GM12891 (cell line): Measurements from ENCODE around the gene UBASH3B.

Experiments
- DNase-seq: peaks from one replicate; pipeline ENCODE4 v3.0.0; 2011; ENCODE audit warnings: low spot score; ENCODE audit not compliant: insufficient read length
- FAIRE-seq: peaks from 2 replicates; lab custom pipeline; 2011; peaks lifted over from hg19 to GRCh38; lab: Jason Lieb, UNC
- PAX5 ChIP-seq: IDR thresholded peaks from 2 replicates; pipeline ENCODE4 v1.6.1; 2011; ENCODE audit warnings: low read length, moderate library complexity, mild to moderate bottlenecking; ENCODE audit not compliant: insufficient read depth, severe bottlenecking
- POLR2A ChIP-seq: IDR thresholded peaks from 2 replicates; pipeline ENCODE4 v1.6.1; 2011; ENCODE audit warnings: low read depth, low read length, control low read depth
- POLR2AphosphoS5 ChIP-seq: IDR thresholded peaks from 2 replicates; pipeline ENCODE4 v1.6.1; 2011; ENCODE audit warnings: low read depth, low read length, control low read depth
- POU2F2 ChIP-seq: IDR thresholded peaks from 2 replicates; pipeline ENCODE4 v1.6.1; 2011; ENCODE audit warnings: low read depth, mild to moderate bottlenecking, control low read depth, low read length, moderate library complexity
- SPI1 ChIP-seq: IDR thresholded peaks from 2 replicates; pipeline ENCODE4 v1.6.1; 2011; ENCODE audit warnings: low read depth, low read length, control low read depth
- TAF1 ChIP-seq: IDR thresholded peaks from 2 replicates; pipeline ENCODE4 v1.6.1; 2011; ENCODE audit warnings: low read depth, low read length, control low read depth

The UBASH3B gene

DNA sequence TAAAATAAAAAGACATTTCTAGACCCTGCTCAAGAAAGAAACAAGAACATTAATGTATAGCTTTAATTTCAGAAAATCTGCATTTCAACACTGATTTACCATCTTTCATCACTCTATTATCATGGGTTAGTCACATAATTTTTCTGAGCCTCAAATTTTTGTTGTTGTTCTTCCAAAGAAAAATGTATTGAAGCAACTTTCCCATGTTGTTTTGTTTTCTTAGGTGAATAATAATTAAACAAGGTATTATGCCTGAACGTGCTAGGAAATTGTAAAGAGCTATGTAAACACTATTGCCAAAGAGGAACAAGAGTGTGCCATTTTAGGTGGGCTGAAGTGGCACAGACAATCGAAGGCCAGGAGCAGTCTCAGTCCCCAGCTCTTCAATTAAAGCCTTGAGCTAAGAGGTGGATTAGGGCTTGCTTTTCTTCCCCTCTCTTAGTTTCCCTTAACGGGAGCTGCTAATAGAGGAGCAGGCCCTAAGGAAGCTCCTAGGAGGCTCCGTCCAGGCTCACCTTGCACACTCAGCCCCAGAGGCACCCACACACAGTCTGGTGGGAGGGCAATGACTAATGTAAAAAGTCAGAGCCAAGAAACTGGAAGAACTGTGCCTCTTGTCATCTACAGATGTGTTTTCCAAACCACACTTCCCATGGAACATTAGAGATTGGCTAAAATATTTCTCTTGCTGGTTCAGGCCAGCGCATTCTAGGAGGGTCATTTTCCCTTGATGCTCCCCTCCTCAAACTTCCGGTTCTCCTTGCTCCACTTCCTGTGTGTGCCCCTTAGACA is 8.8 kb upstream of the UBASH3B start:
- no peak for FAIRE-seq
- DNase-seq: no peak
- TF ChIP-seq PAX5 (no peak), POU2F2 (no peak), SPI1 (no peak), TAF1 (no peak), POLR2A (no peak), POLR2AphosphoS5 (no peak)

DNA sequence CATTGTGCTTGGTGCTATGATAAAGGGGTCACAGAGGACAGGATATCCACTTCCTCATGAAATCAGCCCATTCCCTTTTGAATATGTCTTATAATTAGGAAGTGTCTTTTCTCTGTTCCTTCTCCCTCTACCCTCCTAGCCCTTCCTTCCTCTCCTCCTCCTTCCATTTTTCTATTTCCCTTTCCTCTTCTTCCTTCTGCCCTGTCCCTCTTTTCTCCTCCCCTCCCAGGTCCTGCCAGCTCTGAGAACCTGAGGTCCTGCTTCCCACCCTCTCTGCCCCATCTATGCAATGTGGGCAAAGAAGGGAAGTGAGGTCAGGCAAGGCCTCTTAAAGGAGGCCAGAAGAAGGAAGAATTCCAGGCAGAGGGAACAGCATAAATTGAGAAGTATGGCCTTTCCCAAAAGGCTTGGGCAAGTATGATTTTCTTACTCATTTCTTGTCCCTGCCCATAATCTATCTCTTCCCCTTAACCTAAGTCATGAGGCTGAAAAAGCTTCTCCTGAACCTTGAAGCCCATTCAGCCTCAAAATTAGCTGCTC is 7.7 kb upstream of the UBASH3B start:
- no peak for TF ChIP-seq PAX5
- TF ChIP-seq SPI1: peak; percentile 20; the same call in 1 of the 2 replicates
- FAIRE-seq (no peak), DNase-seq (no peak)

GRCh38 chr11:122649116-122649515 is 6.4 kb upstream of the UBASH3B start:
- DNase-seq (no peak), FAIRE-seq (no peak)
- TF ChIP-seq POU2F2: no peak
- TF ChIP-seq TAF1: no peak
- no peak for TF ChIP-seq SPI1
- no peak for TF ChIP-seq PAX5
- no peak for TF ChIP-seq POLR2AphosphoS5
- no peak for TF ChIP-seq POLR2A

DNA sequence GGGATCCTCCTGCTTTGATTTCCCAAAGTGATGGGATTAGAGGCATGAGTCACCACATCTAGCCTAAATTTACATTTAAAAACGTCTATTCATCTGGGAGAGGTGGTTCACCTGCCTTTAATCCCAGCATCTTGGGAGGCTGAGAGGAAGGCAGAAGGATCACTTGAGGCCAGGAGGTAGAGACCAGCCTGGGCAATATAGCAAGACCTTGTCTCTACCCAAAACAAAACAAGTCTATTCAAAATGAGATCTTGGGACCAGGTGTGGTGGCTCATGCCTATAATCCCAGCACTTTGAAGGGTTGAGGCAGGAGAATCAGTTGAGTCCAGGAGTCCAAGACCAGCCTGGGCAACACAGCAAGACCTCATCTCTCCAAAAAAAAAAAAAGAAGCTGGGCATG is 4.9 kb upstream of the UBASH3B start:
- DNase-seq (no peak), FAIRE-seq (no peak)
- no peak for TF ChIP-seq POU2F2
- no peak for TF ChIP-seq PAX5
- TF ChIP-seq TAF1: no peak
- no peak for TF ChIP-seq POLR2A
- no peak for TF ChIP-seq SPI1
- TF ChIP-seq POLR2AphosphoS5: no peak

DNA sequence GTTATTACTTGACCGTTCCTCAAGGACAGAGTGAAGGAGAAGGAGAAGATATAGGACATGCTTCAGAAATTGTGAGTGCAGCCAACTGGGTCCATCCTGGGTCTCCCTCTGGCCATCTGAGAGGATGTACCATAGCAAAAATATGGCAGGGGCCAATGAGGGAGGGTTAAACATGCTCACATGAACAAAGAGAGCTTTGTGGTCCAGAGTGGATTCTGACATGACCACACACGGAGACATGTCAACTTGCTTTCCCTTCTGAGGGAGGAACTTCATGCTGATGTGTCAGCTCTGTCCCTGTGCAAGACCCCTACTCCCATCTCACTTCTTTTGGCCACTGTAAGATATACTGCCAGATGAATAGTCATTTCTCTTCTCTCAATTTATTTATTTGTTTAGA is 3.0 kb upstream of the UBASH3B start:
- TF ChIP-seq POLR2AphosphoS5 (no peak), TAF1 (no peak), PAX5 (no peak), SPI1 (no peak), POLR2A (no peak), POU2F2 (no peak)
- FAIRE-seq (peak; percentile 13), DNase-seq (no peak)

DNA sequence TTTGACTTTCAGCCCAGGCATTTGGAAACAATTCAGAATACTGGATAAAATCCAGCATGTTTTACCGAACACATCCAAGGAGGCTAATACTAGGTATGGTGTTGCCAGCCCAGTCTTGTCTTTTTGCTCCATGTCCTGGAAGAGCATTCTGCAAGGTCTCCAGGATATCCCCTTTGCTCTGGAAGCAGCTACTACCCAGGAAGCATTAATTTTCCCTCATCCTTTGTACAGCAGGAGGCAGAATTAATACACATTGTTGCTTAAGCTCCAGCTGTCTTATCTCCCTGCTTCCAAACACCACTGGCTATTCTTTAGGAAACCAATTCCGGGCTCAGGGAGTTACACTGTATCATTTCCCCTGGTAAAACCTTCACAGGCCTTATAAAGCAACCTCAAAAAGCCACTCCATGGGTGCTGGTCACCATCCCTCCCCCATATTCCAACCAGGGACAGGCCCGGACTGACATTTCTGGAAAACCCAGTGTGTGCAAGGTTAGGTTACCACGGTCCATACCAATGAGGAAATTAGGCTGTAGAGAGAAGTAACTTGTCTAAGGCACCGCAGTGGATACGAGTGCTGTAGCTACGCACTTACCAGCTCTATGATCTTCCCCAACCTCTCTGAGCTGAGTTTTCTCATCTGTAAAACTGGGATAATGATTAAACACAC is 1.5 kb upstream of the UBASH3B start:
- no peak for DNase-seq
- no peak for FAIRE-seq
- TF ChIP-seq POLR2AphosphoS5: no peak
- no peak for TF ChIP-seq POLR2A
- TF ChIP-seq SPI1: no peak

DNA sequence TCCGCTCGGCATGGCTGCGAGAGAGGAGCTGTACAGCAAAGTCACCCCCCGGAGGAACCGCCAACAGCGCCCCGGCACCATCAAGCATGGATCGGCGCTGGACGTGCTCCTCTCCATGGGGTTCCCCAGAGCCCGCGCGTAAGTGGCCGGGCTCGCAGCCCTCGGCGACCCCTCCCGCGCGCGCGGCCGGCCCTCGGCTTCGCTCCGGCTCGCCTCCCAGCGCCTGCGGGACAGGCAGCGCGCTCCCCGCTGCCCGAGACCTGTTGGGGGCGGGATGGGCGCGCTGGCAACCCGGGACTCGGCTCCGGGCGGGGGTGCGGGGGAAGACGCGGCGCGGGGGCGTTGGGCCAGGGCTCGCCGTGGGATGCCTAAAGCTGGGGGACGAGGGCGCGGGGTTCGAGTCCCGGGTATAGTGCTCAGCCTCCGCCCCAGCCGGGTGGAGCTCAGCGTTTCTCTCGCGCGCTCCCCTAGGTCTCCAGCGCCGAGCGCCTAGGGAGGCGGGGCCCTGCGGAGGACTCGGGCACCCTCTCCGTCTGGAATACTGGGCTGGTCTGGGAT is 630 bp downstream of the UBASH3B start:
- peak; percentile 54 for DNase-seq
- no peak for TF ChIP-seq PAX5
- no peak for TF ChIP-seq POLR2A
- no peak for TF ChIP-seq SPI1
- no peak for TF ChIP-seq TAF1
- TF ChIP-seq POU2F2: no peak
- no peak for TF ChIP-seq POLR2AphosphoS5
- FAIRE-seq: peak; percentile 67

DNA sequence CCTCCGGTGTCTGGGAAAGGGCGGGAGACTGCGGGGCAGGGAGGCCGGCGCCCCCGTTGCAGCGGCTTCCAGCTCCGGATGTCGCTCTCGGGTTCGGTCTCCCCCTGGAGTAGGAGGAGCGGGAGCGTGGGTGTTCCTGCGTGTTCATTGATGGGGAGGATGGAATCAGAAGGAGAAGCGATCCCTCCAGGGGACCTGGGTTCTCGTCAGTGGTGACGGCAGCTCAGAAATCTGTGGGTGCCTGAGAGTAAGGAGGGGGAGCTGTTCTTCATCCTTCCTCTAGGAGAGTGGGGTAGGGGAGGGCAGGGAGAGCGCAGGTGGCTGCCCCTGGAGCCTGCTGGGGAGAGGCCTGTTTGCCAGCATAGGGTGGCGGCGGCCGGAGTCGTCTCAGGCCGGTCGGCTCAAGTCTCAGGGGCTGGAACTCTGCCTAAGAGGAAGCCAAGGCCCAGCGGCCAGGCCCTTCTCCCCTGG is 1.1 kb downstream of the UBASH3B start:
- FAIRE-seq (peak; percentile 71), DNase-seq (peak; percentile 27)
- no peak for TF ChIP-seq POU2F2
- TF ChIP-seq SPI1: no peak
- no peak for TF ChIP-seq PAX5
- no peak for TF ChIP-seq POLR2A
- TF ChIP-seq TAF1: no peak

DNA sequence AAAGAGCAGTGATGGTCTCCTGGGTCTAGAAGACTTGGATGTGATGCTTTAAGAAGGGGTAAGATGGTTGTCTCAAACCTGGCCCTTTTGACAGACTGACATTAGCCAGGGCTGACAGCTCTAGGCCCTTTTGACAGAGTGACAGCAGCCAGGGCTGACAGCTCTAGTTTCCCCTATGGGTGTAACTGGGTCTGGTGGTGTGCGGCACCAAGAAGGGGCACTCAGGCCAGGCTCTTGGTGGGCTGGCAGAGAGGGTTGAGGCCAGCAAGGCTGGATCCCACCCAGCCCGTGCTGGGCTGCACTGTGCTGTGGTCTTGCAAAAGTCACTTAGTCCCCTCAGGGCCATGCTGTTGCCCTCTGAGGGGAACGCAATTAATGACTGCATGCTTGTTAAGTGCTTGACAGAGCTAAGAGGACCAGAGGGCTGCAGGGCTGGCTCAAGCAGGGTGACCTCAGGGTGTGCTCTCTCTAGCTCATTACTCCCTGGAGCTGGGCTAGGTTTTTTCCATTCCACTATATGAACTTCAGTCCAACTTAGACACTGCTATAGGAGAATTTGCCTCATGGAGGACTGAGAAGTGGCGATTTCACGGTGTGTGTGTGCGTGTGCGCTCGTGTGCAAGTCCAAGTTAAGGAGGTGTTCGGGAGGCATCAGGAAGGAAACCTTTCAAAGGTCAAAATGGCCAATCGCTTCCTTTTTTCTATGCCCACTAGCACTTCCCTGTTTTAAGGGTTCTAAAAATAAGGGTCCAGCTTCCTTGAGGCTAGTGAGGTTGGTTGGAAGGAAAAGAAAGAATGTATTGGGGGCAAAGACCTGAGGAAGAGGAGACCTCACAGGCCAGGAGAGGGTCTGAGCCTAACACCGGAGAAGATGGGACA is 4.4 kb downstream of the UBASH3B start:
- FAIRE-seq (peak; percentile 20), DNase-seq (no peak)
- 0 out of 2 replicates have a peak, but pooled peaks have one; percentile 23 for TF ChIP-seq SPI1
- TF ChIP-seq POLR2A: no peak
- no peak for TF ChIP-seq POLR2AphosphoS5
- TF ChIP-seq PAX5: no peak
- TF ChIP-seq TAF1: no peak
